ENCODE results near the gene NRDC.

The NRDC gene

DNA sequence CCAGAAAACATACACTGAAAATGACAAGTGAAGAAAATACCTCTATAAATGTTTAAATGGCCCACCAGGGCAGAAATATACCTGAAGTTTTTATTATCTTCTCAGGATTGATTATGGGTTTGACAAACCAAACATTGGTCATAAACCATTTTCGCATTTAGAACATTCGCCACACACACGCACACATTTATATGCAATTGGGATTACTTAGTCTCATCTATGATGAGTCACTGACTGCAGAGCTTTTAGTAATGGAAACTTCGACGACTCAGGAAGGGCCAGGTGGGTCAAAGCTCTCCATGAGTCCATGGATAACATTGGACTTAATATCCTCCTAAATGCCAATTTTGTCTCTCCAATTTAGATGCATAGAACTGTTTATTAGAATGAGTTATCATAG lies 16.9 kb downstream of the NRDC start:
- Histone ChIP-seq H3K9ac (ENCODE audit: low read length) (no peak overlapping the region), H3K27ac (ENCODE audit: low read depth, low read length) (no peak overlapping the region), H3F3A (ENCODE audit: insufficient read depth) (no peaks in the 10 kb centered on the region), H4K20me1 (ENCODE audit: low read depth, low read length) (no peaks in the 10 kb centered on the region), H3K4me2 (ENCODE audit: low read depth, low read length, poor library complexity, severe bottlenecking) (no peak overlapping the region), H3K9me3 (ENCODE audit: insufficient read depth, low read length) (no peaks in the 10 kb centered on the region), H3K4me3 (ENCODE audit: insufficient read depth, low read length, poor library complexity, severe bottlenecking) (no peak overlapping the region), H2AFZ (ENCODE audit: low read depth, low read length, severe bottlenecking) (no peak overlapping the region), H3K36me3 (ENCODE audit: low read length) (no peaks in the 10 kb centered on the region), H3K79me2 (ENCODE audit: insufficient read depth, low read length) (peaks cover 83% of the 10 kb centered on the region), H3K9me2 (replicated peaks; ENCODE audit: insufficient read depth, low read length) (no peaks in the 10 kb centered on the region), H3K27me3 (ENCODE audit: low read length) (no peaks in the 10 kb centered on the region)
- TF ChIP-seq, protein P1, sequence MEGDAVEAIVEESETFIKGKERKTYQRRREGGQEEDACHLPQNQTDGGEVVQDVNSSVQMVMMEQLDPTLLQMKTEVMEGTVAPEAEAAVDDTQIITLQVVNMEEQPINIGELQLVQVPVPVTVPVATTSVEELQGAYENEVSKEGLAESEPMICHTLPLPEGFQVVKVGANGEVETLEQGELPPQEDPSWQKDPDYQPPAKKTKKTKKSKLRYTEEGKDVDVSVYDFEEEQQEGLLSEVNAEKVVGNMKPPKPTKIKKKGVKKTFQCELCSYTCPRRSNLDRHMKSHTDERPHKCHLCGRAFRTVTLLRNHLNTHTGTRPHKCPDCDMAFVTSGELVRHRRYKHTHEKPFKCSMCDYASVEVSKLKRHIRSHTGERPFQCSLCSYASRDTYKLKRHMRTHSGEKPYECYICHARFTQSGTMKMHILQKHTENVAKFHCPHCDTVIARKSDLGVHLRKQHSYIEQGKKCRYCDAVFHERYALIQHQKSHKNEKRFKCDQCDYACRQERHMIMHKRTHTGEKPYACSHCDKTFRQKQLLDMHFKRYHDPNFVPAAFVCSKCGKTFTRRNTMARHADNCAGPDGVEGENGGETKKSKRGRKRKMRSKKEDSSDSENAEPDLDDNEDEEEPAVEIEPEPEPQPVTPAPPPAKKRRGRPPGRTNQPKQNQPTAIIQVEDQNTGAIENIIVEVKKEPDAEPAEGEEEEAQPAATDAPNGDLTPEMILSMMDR (IDR thresholded peaks at IDR 0.05; ENCODE audit: insufficient read depth, low read length, poor library complexity, severe bottlenecking): no peak
- TF ChIP-seq EZH2phosphoT487 (conservative IDR thresholded peaks at IDR 0.05; ENCODE audit: low read length): no peak

DNA sequence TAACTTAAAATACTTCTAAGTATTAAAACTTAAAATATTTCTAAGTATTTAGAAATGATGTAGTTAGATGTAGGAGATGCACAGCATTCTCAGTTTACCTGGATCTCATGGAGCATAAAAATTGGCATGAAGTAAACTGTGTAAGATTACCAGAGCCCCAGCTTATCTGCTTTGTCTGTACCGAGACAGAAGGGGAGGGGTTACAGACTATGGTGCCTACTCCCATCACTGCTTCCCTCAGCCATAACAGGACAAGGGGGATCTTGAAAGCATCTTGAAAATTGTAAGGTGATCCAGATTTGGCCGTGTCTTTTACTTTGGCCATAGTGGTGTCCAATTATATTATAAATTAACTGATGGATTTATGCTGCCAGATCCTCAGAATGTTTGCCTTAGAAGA lies 18.8 kb downstream of the NRDC start:
- Histone ChIP-seq H2AFZ (ENCODE audit: low read depth, low read length, severe bottlenecking) (no peak overlapping the region), H3K36me3 (ENCODE audit: low read length) (0 out of 2 replicates have a peak, but pooled peaks cover 5% of the 10 kb centered on the region), H4K20me1 (ENCODE audit: low read depth, low read length) (no peaks in the 10 kb centered on the region)

DNA sequence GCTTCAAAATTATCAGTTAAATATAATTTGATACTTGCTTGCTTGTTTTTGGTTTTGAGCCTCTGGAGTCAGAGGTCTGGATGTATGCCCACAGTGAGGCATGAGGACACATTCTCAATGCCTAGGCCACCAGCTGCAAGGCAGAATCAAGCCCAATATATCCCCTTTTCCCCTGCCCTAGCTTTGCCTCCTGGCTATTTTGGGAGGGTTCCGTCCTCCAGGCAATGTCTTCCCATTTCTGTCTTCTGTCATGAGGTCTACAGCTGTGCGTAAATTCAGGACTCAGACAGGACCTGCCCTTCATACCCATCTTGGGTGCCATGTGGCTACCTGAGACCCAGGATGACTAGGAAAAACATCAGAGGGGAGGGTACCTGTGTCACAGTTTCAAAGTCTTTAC lies 19.2 kb downstream of the NRDC start:
- Histone ChIP-seq H3K9me2 (replicated peaks; ENCODE audit: insufficient read depth, low read length) (no peaks in the 10 kb centered on the region), H4K20me1 (ENCODE audit: low read depth, low read length) (no peaks in the 10 kb centered on the region), H3K4me2 (ENCODE audit: low read depth, low read length, poor library complexity, severe bottlenecking) (no peak overlapping the region), H3F3A (ENCODE audit: insufficient read depth) (no peaks in the 10 kb centered on the region), H3K27me3 (ENCODE audit: low read length) (no peaks in the 10 kb centered on the region), H3K9me3 (ENCODE audit: insufficient read depth, low read length) (no peaks in the 10 kb centered on the region), H3K79me2 (ENCODE audit: insufficient read depth, low read length) (peaks cover 72% of the 10 kb centered on the region), H3K4me3 (ENCODE audit: insufficient read depth, low read length, poor library complexity, severe bottlenecking) (no peak overlapping the region), H2AFZ (ENCODE audit: low read depth, low read length, severe bottlenecking) (no peak overlapping the region), H3K36me3 (ENCODE audit: low read length) (0 out of 2 replicates have a peak, but pooled peaks cover 5% of the 10 kb centered on the region), H3K27ac (ENCODE audit: low read depth, low read length) (no peak overlapping the region), H3K9ac (ENCODE audit: low read length) (no peak overlapping the region)
- TF ChIP-seq, protein P1 (IDR thresholded peaks at IDR 0.05; ENCODE audit: insufficient read depth, low read length, poor library complexity, severe bottlenecking): no peak
- TF ChIP-seq EZH2phosphoT487 (conservative IDR thresholded peaks at IDR 0.05; ENCODE audit: low read length): no peak

More for the DNA sequence above, 18.8 kb downstream of the NRDC start:
- Histone ChIP-seq H3K4me2 (ENCODE audit: low read depth, low read length, poor library complexity, severe bottlenecking) (no peak overlapping the region), H3F3A (ENCODE audit: insufficient read depth) (no peaks in the 10 kb centered on the region), H3K27me3 (ENCODE audit: low read length) (no peaks in the 10 kb centered on the region), H3K27ac (ENCODE audit: low read depth, low read length) (no peak overlapping the region), H3K9me3 (ENCODE audit: insufficient read depth, low read length) (no peaks in the 10 kb centered on the region), H3K9me2 (replicated peaks; ENCODE audit: insufficient read depth, low read length) (no peaks in the 10 kb centered on the region), H3K4me3 (ENCODE audit: insufficient read depth, low read length, poor library complexity, severe bottlenecking) (no peak overlapping the region), H3K9ac (ENCODE audit: low read length) (no peak overlapping the region), H3K79me2 (ENCODE audit: insufficient read depth, low read length) (peaks cover 76% of the 10 kb centered on the region)
- TF ChIP-seq, protein P1 (IDR thresholded peaks at IDR 0.05; ENCODE audit: insufficient read depth, low read length, poor library complexity, severe bottlenecking): no peak
- TF ChIP-seq EZH2phosphoT487 (conservative IDR thresholded peaks at IDR 0.05; ENCODE audit: low read length): no peak

All from SU-DHL-6 (cell line).